K562 (cell line): ENCODE measurements around the gene HOXB7. TPM values are rescaled to one million over a fixed set of nuclear protein-coding genes. Genes with fewer than 3 reads are reported as not detected.
A peak's percentile ranks its signal among the peaks of the same experiment; 100 is the strongest.

ENCODE experiments used
- BDP1 ChIP-seq: IDR thresholded peaks from 3 replicates; pipeline ENCODE4 v1.6.1; 2011; ENCODE audit not compliant: insufficient read length, insufficient read depth
- ELK3 ChIP-seq: fragments of 450-650 bp; formaldehyde crosslinking; IDR thresholded peaks from 2 replicates; pipeline ENCODE4 v1.4.0; 2020; ENCODE audit warnings: mild to moderate bottlenecking
- GATAD2A ChIP-seq: fragments of 450-650 bp; IDR thresholded peaks from 2 replicates; pipeline ENCODE4 v1.6.1; 2017
- HNRNPH1 ChIP-seq: fragments of 200-400 bp; formaldehyde crosslinking; optimal IDR thresholded peaks from 2 replicates; pipeline ENCODE3; 2017; ENCODE audit warnings: low read depth, mild to moderate bottlenecking, low read length, moderate library complexity
- MEF2D ChIP-seq: conservative IDR thresholded peaks from 2 replicates; pipeline ENCODE4 v1.6.1; 2016; ENCODE audit warnings: low read depth, missing genetic modification characterization, missing compliant biosample characterization
- NFE2L1 ChIP-seq: fragments of 450-650 bp; IDR thresholded peaks from 2 replicates; pipeline ENCODE4 v1.6.1; 2016; ENCODE audit warnings: missing genetic modification characterization, low read depth, mild to moderate bottlenecking, missing compliant biosample characterization, moderate library complexity, borderline replicate concordance
- PHB2 ChIP-seq: fragments of 450-650 bp; IDR thresholded peaks from 2 replicates; pipeline ENCODE4 v1.6.1; 2017; ENCODE audit warnings: low read depth
- SMAD4 ChIP-seq: fragments of 250-450 bp; sonication (Bioruptor Pico); conservative IDR thresholded peaks from 2 replicates; pipeline ENCODE4 v1.8.0; 2021; ENCODE audit warnings: inconsistent platforms, mild to moderate bottlenecking, moderate library complexity
- TEAD1 ChIP-seq, 2 experiments: fragments of 450-650 bp in 1 of 2; sonication (generic) in 1 of 2; formaldehyde crosslinking; IDR thresholded peaks; 2 replicates each; pipeline versions ENCODE4 v1.4.0 to v1.8.0; 2020 to 2022; ENCODE audit warnings: mild to moderate bottlenecking in 2 of 2, missing genetic modification reagents in 1 of 2
- TEAD4 ChIP-seq, 2 experiments: sonication (generic) in 1 of 2; formaldehyde crosslinking in 1 of 2; IDR thresholded peaks; 2 replicates each; pipeline versions ENCODE4 v1.6.1 to v1.8.0; 2012 to 2022; ENCODE audit warnings: borderline replicate concordance in 1 of 2, inconsistent platforms in 1 of 2, low read length in 1 of 2, mild to moderate bottlenecking in 1 of 2, missing genetic modification reagents in 1 of 2
- THRB ChIP-seq: fragments of 450-650 bp; formaldehyde crosslinking; conservative IDR thresholded peaks from 2 replicates; pipeline ENCODE4 v1.4.0; 2022; ENCODE audit warnings: mild to moderate bottlenecking, missing genetic modification characterization
- U2AF2 ChIP-seq: fragments of 200-400 bp; formaldehyde crosslinking; optimal IDR thresholded peaks from 2 replicates; pipeline ENCODE3; 2017; ENCODE audit warnings: low read depth, mild to moderate bottlenecking, low read length
- ZNF778 ChIP-seq: fragments of 450-650 bp; formaldehyde crosslinking; IDR thresholded peaks from 2 replicates; pipeline ENCODE4 v1.4.0; 2020; ENCODE audit warnings: mild to moderate bottlenecking, moderate library complexity
- ZSCAN29 ChIP-seq: fragments of 450-650 bp; IDR thresholded peaks from 2 replicates; pipeline ENCODE4 v1.6.1; 2017
- polyA plus RNA-seq, 8 experiments: library from polyadenylated mRNA; depleted of rRNA in 4 of 8; stranded (reverse) in 5 of 8; unstranded in 3 of 8; fragments of >200 nt; fragmentation: Nextera tagmentation in 2 of 8; fragmentation: Illumina TruSeq in 1 of 8; extraction: Ambion mirVana in 2 of 8; extraction: Trizol in 1 of 8; gene quantifications; 2 replicates each; pipeline versions ENCODE4 v1.2.1 to v1.2.3, GENCODE V29; 2011 to 2014; ENCODE audit warnings: inconsistent platforms in 1 of 8, missing spikeins in 1 of 8
- total RNA-seq, 7 experiments: library from RNA; depleted of rRNA in 6 of 7; stranded (reverse); fragments of >200 nt in 6 of 7; fragmentation: Illumina TruSeq in 2 of 7; extraction: Trizol in 2 of 7; gene quantifications; 2 replicates each; pipeline versions ENCODE4 v1.2.1 to v1.2.3, GENCODE V29; 2011 to 2021; ENCODE audit warnings: low replicate concordance in 1 of 7
- TF ChIP-seq, protein P1 (sequence below): fragments of 450-650 bp; IDR thresholded peaks from 2 replicates; pipeline ENCODE4 v1.6.1; 2016; ENCODE audit warnings: mild to moderate bottlenecking, moderate library complexity

Gene HOXB7
- total and polyA plus RNA-seq, 9 of the 15 experiments (the other 6 are each of a cell fraction or from before 2014, with no cell fraction given) = 5.5 to 16.7 (median 8.3) TPM

DNA sequence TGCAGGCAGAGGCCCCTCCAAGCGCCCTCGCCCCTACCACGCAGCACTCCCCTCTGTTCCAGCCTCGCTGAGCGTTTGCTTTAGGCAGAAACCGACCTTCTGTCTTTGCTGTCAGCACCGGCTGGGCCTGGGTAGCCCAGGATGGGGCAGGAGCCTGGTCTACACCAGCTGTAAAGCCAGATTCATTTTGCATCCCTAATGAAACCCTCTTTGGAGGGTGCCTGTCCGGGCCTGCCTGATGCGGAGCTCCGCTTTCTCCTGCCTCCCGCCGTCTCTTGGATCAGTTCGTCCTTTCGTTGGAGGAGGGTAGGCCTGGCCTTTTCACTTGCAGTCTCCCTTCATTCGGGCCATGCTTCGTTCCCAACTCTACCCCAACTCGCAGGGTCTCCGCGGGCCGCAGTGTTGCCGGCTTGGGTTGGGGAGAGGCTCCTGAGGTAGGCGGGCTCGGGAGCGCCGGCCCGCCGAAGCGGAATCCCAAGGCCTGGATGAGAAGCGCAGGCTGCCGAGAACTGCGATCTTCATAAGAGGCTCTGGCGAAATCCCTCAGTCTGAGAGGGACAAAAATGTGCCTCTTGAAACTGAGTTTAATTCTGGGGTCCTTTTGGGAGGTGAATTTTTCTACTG is 9.1 kb upstream of the HOXB7 start (continued):
- TF ChIP-seq, protein P1, sequence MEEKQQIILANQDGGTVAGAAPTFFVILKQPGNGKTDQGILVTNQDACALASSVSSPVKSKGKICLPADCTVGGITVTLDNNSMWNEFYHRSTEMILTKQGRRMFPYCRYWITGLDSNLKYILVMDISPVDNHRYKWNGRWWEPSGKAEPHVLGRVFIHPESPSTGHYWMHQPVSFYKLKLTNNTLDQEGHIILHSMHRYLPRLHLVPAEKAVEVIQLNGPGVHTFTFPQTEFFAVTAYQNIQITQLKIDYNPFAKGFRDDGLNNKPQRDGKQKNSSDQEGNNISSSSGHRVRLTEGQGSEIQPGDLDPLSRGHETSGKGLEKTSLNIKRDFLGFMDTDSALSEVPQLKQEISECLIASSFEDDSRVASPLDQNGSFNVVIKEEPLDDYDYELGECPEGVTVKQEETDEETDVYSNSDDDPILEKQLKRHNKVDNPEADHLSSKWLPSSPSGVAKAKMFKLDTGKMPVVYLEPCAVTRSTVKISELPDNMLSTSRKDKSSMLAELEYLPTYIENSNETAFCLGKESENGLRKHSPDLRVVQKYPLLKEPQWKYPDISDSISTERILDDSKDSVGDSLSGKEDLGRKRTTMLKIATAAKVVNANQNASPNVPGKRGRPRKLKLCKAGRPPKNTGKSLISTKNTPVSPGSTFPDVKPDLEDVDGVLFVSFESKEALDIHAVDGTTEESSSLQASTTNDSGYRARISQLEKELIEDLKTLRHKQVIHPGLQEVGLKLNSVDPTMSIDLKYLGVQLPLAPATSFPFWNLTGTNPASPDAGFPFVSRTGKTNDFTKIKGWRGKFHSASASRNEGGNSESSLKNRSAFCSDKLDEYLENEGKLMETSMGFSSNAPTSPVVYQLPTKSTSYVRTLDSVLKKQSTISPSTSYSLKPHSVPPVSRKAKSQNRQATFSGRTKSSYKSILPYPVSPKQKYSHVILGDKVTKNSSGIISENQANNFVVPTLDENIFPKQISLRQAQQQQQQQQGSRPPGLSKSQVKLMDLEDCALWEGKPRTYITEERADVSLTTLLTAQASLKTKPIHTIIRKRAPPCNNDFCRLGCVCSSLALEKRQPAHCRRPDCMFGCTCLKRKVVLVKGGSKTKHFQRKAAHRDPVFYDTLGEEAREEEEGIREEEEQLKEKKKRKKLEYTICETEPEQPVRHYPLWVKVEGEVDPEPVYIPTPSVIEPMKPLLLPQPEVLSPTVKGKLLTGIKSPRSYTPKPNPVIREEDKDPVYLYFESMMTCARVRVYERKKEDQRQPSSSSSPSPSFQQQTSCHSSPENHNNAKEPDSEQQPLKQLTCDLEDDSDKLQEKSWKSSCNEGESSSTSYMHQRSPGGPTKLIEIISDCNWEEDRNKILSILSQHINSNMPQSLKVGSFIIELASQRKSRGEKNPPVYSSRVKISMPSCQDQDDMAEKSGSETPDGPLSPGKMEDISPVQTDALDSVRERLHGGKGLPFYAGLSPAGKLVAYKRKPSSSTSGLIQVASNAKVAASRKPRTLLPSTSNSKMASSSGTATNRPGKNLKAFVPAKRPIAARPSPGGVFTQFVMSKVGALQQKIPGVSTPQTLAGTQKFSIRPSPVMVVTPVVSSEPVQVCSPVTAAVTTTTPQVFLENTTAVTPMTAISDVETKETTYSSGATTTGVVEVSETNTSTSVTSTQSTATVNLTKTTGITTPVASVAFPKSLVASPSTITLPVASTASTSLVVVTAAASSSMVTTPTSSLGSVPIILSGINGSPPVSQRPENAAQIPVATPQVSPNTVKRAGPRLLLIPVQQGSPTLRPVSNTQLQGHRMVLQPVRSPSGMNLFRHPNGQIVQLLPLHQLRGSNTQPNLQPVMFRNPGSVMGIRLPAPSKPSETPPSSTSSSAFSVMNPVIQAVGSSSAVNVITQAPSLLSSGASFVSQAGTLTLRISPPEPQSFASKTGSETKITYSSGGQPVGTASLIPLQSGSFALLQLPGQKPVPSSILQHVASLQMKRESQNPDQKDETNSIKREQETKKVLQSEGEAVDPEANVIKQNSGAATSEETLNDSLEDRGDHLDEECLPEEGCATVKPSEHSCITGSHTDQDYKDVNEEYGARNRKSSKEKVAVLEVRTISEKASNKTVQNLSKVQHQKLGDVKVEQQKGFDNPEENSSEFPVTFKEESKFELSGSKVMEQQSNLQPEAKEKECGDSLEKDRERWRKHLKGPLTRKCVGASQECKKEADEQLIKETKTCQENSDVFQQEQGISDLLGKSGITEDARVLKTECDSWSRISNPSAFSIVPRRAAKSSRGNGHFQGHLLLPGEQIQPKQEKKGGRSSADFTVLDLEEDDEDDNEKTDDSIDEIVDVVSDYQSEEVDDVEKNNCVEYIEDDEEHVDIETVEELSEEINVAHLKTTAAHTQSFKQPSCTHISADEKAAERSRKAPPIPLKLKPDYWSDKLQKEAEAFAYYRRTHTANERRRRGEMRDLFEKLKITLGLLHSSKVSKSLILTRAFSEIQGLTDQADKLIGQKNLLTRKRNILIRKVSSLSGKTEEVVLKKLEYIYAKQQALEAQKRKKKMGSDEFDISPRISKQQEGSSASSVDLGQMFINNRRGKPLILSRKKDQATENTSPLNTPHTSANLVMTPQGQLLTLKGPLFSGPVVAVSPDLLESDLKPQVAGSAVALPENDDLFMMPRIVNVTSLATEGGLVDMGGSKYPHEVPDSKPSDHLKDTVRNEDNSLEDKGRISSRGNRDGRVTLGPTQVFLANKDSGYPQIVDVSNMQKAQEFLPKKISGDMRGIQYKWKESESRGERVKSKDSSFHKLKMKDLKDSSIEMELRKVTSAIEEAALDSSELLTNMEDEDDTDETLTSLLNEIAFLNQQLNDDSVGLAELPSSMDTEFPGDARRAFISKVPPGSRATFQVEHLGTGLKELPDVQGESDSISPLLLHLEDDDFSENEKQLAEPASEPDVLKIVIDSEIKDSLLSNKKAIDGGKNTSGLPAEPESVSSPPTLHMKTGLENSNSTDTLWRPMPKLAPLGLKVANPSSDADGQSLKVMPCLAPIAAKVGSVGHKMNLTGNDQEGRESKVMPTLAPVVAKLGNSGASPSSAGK = no peak
- TF ChIP-seq ELK3 (CRISPR knock-in tag) = no peak
- no peak for TF ChIP-seq THRB
- no peak for TF ChIP-seq HNRNPH1
- TF ChIP-seq NFE2L1 (tag) = no peak
- no peak for TF ChIP-seq BDP1
- no peak for TF ChIP-seq U2AF2
- TF ChIP-seq TEAD4 (IDR thresholded peaks at IDR 0.05; ENCODE audit: low read length) = no peak
- TF ChIP-seq TEAD4 (CRISPR knock-in tag; IDR thresholded peaks at IDR 0.05; ENCODE audit: borderline replicate concordance) = no peak
- TF ChIP-seq PHB2 = no peak
- TF ChIP-seq SMAD4 (CRISPR knock-in tag) = no peak
- no peak for TF ChIP-seq MEF2D (tag)
- TF ChIP-seq GATAD2A = no peak
- TF ChIP-seq ZNF778 (CRISPR knock-in tag) = no peak
- TF ChIP-seq ZSCAN29 = peak; percentile 93
- TF ChIP-seq TEAD1 (CRISPR knock-in tag; IDR thresholded peaks at IDR 0.05) = no peak
